ENCODE results near the gene WSCD1.

- TF ChIP-seq CTCF (IDR thresholded peaks at IDR 0.05), result no peak
- no peak for TF ChIP-seq EZH2 (IDR thresholded peaks at IDR 0.05; ENCODE audit: borderline replicate concordance, insufficient read depth, low read depth, low read length, poor library complexity, severe bottlenecking)
These were observed 64.5 kb downstream of the WSCD1 start for GRCh38 chr17:6134721-6135120.
